Sciatic nerve (tissue), 1 donor: Measurements from ENCODE around the gene APOBEC2. TPM values are rescaled to one million over a fixed set of nuclear protein-coding genes. Genes with fewer than 3 reads are reported as not detected.

Experiments used
- total RNA-seq: library from RNA; stranded (reverse); fragmentation: NEBNext Ultra II Directional; extraction: Animal tissue kit (Norgen Biotek cat#: 25700); gene quantifications from one replicate; pipeline ENCODE4 v1.2.1, GENCODE V29; 2021
- donor health status: DM: no; HTN: no; CAD: no.

The APOBEC2 gene
- total RNA-seq, 1 donor from 2014 or later, result not detected

Other genes starting within 250 kb of the APOBEC2 start
- gene UNC5CL, start 14.0 kb upstream of the APOBEC2 start, total RNA-seq, result 1.6 TPM
- gene TSPO2, start 10.7 kb upstream of the APOBEC2 start, total RNA-seq, result 0.53 TPM
- gene OARD1, start 19.2 kb downstream of the APOBEC2 start, total RNA-seq, result 26.4 TPM
- 27.7 TPM for gene NFYA, start 19.8 kb downstream of the APOBEC2 start, total RNA-seq
- 2.1 TPM for gene TREML1, start 101.1 kb downstream of the APOBEC2 start, total RNA-seq
- 8.8 TPM for gene TREM2, start 109.9 kb downstream of the APOBEC2 start, total RNA-seq
- 0.58 TPM for gene TREML2, start 147.9 kb downstream of the APOBEC2 start, total RNA-seq
- gene TREML4, start 175.1 kb downstream of the APOBEC2 start, total RNA-seq, result not detected
- gene TREM1, start 233.5 kb downstream of the APOBEC2 start, total RNA-seq, result 9.8 TPM